Activated gamma-delta T cell treated with anti-CD3 and anti-CD28 coated beads, Interleukin-2, amount 50 U/mL, for 16 hours (primary cell): ENCODE data around the gene LRRC1.

ENCODE experiments used
- DNase-seq: peaks from one replicate; pipeline ENCODE4 v3.0.0-alpha.2; 2020; ENCODE audit warnings: low read depth

The LRRC1 gene

GRCh38 chr6:53888931-53889330 is 94.1 kb downstream of the LRRC1 start:
- DNase-seq = no peak

- DNase-seq = no peak
These were observed 94.6 kb downstream of the LRRC1 start for GRCh38 chr6:53889365-53889764.

- DNase-seq = no peak
These were observed 97.9 kb downstream of the LRRC1 start for GRCh38 chr6:53892707-53893106.

GRCh38 chr6:53894091-53894490 is 99.3 kb downstream of the LRRC1 start:
- DNase-seq = no peak

- DNase-seq = no peak
These were observed 101.4 kb downstream of the LRRC1 start for GRCh38 chr6:53896196-53896595.

GRCh38 chr6:53898026-53898795 is 103.4 kb downstream of the LRRC1 start:
- DNase-seq = no peak

GRCh38 chr6:53899512-53899911 is 104.7 kb downstream of the LRRC1 start:
- DNase-seq = no peak

GRCh38 chr6:53903357-53903756 is 108.6 kb downstream of the LRRC1 start:
- no peak for DNase-seq

- DNase-seq = no peak
These were observed 111.3 kb downstream of the LRRC1 start for GRCh38 chr6:53906103-53906502.

GRCh38 chr6:53906842-53907241 is 112.0 kb downstream of the LRRC1 start:
- DNase-seq = no peak

- no peak for DNase-seq
These were observed 116.0 kb downstream of the LRRC1 start for GRCh38 chr6:53910834-53911233.

- no peak for DNase-seq
These were observed 117.9 kb downstream of the LRRC1 start for GRCh38 chr6:53912661-53913060.

GRCh38 chr6:53913286-53913685 is 118.5 kb downstream of the LRRC1 start:
- no peak for DNase-seq

- DNase-seq = no peak
These were observed 120.4 kb downstream of the LRRC1 start for GRCh38 chr6:53915026-53915691.

GRCh38 chr6:53916804-53917463 is 122.1 kb downstream of the LRRC1 start:
- no peak for DNase-seq

GRCh38 chr6:53917464-53917842 is 122.6 kb downstream of the LRRC1 start:
- no peak for DNase-seq

GRCh38 chr6:53918854-53919510 is 124.2 kb downstream of the LRRC1 start:
- no peak for DNase-seq

GRCh38 chr6:53919881-53920360 is 125.1 kb downstream of the LRRC1 start:
- DNase-seq = no peak

- no peak for DNase-seq
These were observed 126.1 kb downstream of the LRRC1 start for GRCh38 chr6:53920881-53921280.

- DNase-seq = no peak
These were observed 126.8 kb downstream of the LRRC1 start for GRCh38 chr6:53921639-53922038.

- no peak for DNase-seq
These were observed 127.8 kb downstream of the LRRC1 start for GRCh38 chr6:53922539-53922981.

- DNase-seq = no peak
These were observed 129.5 kb downstream of the LRRC1 start for GRCh38 chr6:53924277-53924676.
